GM04503 (cell line): ENCODE results near the gene TMEM244.
"Not testable (repeated sequence)": the region's sequence is repeated elsewhere in the genome, so short reads cannot be mapped to it uniquely, and the experiment has no call there.

Experiments used
- DNase-seq: peaks from one replicate; pipeline ENCODE4 v3.0.0-alpha.2; 2012; ENCODE audit warnings: low read depth

Gene TMEM244

GRCh38 chr6:129807141-129807540 lies 54.0 kb downstream of the TMEM244 start:
- not testable (repeated sequence) for DNase-seq

GRCh38 chr6:129802920-129803319 lies 58.2 kb downstream of the TMEM244 start:
- DNase-seq: not testable (repeated sequence)

GRCh38 chr6:129801909-129802308 lies 59.2 kb downstream of the TMEM244 start:
- DNase-seq: no peak

- DNase-seq: no peak
Measured at GRCh38 chr6:129795261-129795660, 65.9 kb downstream of the TMEM244 start.

GRCh38 chr6:129793447-129793846 lies 67.7 kb downstream of the TMEM244 start:
- DNase-seq: no peak

- no peak for DNase-seq
Measured at GRCh38 chr6:129792049-129792448, 69.1 kb downstream of the TMEM244 start.

GRCh38 chr6:129790785-129791184 lies 70.3 kb downstream of the TMEM244 start:
- no peak for DNase-seq

GRCh38 chr6:129789974-129790373 lies 71.1 kb downstream of the TMEM244 start:
- no peak for DNase-seq

GRCh38 chr6:129787816-129788215 lies 73.3 kb downstream of the TMEM244 start:
- DNase-seq: no peak

GRCh38 chr6:129786548-129786947 lies 74.6 kb downstream of the TMEM244 start:
- DNase-seq: no peak

- no peak for DNase-seq
Measured at GRCh38 chr6:129785756-129786135, 75.4 kb downstream of the TMEM244 start.

GRCh38 chr6:129785047-129785755 lies 75.9 kb downstream of the TMEM244 start:
- no peak for DNase-seq
